ENCODE measurements around the gene ORM2. TPM values are rescaled to one million over a fixed set of nuclear protein-coding genes. Genes with fewer than 3 reads are reported as not detected.

Gene ORM2
- total RNA-seq, 2 experiments from 2014 or later, result not detected

- ATAC-seq (no peak), DNase-seq (no peak)
- Mint-ChIP-seq H3K36me3 (ENCODE audit: low read depth) (peaks cover 2% of the 10 kb centered on the region), H3K27ac (no peak overlapping the region), H3K9me3 (ENCODE audit: insufficient read depth) (no peaks in the 10 kb centered on the region), H3K27me3 (ENCODE audit: low read depth) (peaks cover 7% of the 10 kb centered on the region), H3K4me1 (ENCODE audit: low read depth) (no peaks in the 10 kb centered on the region), H3K4me3 (no peak overlapping the region)
- ChIA-PET CTCF (interaction anchor here (1.0 to 1.5 kb wide), 2 partner anchors 9 to 191 kb away, joined by 3 to 6 read pairs; no protein-coding TSS in a partner anchor), POLR2A (no interaction called here)
These were observed 30.1 kb upstream of the ORM2 start for GRCh38 chr9:114299286-114300152.

DNA sequence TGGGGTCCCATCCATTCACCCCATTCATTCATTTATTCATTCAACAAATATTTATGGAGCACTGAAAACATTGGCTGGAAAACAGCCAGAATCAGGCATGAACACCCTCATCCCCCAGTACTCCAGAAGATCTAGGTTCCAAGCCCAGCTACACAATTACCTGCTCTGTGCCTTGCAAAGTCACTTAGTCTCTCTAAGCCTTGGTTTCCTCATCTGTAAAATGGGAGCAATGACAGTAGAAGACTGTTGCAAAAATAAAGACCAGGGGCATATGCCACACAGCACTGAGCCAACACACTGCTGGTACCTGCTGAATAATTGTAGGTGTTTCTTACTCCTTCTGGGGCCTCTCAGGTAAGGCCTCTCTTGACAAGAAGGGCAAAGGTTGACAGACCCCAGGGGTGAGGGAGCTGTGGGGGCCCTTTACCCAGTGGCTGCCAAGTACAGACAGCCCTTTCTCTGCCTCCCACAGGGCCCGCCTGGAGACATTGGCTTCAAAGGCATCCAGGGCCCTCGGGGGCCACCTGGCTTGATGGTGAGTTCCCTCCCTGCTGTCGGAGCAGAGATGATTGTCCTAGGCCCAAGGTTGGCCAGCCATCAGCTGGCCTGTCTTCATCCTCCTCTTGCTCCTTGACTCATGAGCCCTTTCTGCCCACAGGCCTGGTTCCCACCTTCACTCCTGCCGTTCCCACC lies 29.4 kb upstream of the ORM2 start:
- ATAC-seq, result no peak
- no peak for DNase-seq
- Mint-ChIP-seq H3K27me3 (ENCODE audit: low read depth) (peaks cover 7% of the 10 kb centered on the region), H3K9me3 (ENCODE audit: insufficient read depth) (no peaks in the 10 kb centered on the region), H3K27ac (no peak overlapping the region), H3K4me3 (no peak overlapping the region), H3K36me3 (ENCODE audit: low read depth) (peaks cover 1% of the 10 kb centered on the region), H3K4me1 (ENCODE audit: low read depth) (no peaks in the 10 kb centered on the region)
- ChIA-PET POLR2A (no interaction called here), CTCF (interaction anchor here (0.9 to 1.5 kb wide), 2 partner anchors 9 to 10 kb away, joined by 4 to 6 read pairs; no protein-coding TSS in a partner anchor)

DNA sequence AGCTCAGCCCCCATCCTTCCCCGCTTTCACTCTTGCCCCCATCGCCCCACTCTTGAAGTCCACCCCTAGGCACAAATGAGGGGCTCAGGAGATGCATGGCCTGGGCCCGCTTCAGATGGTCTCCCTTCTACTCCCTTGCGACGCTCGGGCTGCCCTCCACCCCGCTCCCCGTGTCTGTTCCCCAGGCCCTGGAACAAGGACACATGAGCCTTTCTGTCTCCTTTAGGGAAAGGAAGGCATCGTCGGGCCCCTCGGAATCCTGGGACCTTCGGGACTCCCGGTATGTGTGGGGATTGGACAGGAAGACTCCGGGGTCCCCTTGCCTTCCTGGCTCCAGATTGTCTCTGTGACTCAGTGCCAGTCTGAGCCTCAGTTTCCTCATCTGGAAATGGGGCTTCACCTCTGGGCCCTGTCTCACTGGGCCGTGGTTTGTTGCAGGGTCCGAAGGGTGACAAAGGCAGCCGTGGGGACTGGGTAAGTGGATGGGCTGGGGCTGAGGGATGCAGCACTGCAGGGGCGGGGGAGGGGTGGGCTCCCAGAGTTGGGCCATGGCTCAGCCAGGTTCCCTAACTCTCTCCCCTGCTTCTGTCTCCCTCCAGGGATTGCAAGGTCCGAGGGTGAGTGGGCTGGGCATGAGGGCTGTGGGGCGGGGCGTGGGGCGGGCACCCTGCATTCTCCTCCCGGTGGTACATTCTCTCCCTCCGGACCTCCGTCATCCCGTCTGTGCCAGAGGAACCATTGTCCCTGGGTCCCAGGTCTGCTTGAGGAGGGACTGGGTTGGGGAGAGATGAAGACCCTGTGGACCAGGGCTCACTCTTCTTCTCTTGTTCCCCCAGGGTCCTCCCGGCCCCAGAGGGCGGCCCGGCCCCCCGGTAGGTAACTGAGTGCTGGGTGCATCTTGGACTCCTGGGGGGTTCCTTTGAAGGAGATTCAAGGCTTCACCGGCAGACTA lies 28.5 kb upstream of the ORM2 start:
- no peaks in the 10 kb centered on the region for H3K9me3 Mint-ChIP-seq (ENCODE audit: insufficient read depth)
- DNase-seq, result no peak
- no peak for ATAC-seq
- H3K27ac Mint-ChIP-seq, result no peak overlapping the region
- H3K27me3 Mint-ChIP-seq (ENCODE audit: low read depth), result peaks cover 4% of the 10 kb centered on the region
- ChIA-PET CTCF (interaction anchor here (0.9 kb wide), 1 partner anchor 11 kb away, joined by 4 read pairs; no protein-coding TSS in a partner anchor), POLR2A (no interaction called here)
- H3K36me3 Mint-ChIP-seq (ENCODE audit: low read depth), result no peaks in the 10 kb centered on the region
- H3K4me3 Mint-ChIP-seq, result no peak overlapping the region
- H3K4me1 Mint-ChIP-seq (ENCODE audit: low read depth), result no peaks in the 10 kb centered on the region

- Mint-ChIP-seq H3K36me3 (ENCODE audit: low read depth) (no peaks in the 10 kb centered on the region), H3K27ac (no peak overlapping the region), H3K27me3 (ENCODE audit: low read depth) (peaks cover 2% of the 10 kb centered on the region), H3K9me3 (ENCODE audit: insufficient read depth) (no peaks in the 10 kb centered on the region), H3K4me1 (ENCODE audit: low read depth) (no peaks in the 10 kb centered on the region), H3K4me3 (no peak overlapping the region)
- ATAC-seq (no peak), DNase-seq (no peak)
- POLR2A ChIA-PET, result no interaction called here
- CTCF ChIA-PET, result no interaction called here
These were observed 27.7 kb upstream of the ORM2 start for GRCh38 chr9:114301798-114302565.

DNA sequence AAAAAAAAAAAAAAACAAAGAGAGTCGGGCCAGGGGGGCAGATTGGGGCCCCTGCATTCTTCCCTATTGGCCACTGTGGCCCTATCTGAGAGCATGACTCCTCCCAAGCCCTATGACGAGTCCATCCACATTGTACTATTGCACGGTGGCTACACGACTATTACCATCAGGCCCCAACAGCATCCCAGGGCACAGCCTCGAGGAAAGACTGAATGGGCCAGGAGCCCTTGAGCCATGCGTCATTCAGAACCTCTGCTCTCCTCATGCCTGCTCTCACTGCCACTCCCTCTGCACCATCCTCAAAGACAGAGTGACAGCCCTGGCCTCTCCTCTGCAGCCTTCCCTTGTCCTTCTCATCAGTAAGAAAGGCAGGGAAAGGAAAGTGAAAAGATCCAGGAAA lies 26.9 kb upstream of the ORM2 start:
- Mint-ChIP-seq H3K4me3 (no peak overlapping the region), H3K36me3 (ENCODE audit: low read depth) (no peaks in the 10 kb centered on the region), H3K27me3 (ENCODE audit: low read depth) (no peaks in the 10 kb centered on the region), H3K27ac (no peak overlapping the region), H3K9me3 (ENCODE audit: insufficient read depth) (no peaks in the 10 kb centered on the region), H3K4me1 (ENCODE audit: low read depth) (no peaks in the 10 kb centered on the region)
- ATAC-seq, result no peak
- CTCF ChIA-PET, result no interaction called here
- DNase-seq, result no peak
- POLR2A ChIA-PET, result no interaction called here

DNA sequence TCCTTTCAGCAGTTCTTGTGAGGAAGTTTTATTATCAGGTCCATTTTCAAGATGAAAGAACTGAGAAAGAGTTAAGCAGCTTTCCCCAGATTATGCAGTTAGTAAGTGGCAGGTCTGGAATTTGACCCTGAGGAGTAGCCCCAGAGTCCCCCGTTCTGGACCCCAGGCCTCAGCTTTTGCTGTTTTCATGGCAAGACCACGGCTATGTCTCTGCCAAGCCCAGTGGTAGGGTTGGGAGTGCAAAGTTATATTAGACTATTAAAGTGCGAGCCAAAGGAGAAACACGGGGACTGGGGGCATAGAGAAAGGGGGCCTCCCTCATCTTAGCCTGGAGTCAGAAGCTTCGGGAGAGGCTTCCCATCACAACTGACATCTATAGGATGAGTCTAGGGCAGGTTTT lies 26.1 kb upstream of the ORM2 start:
- ATAC-seq (no peak), DNase-seq (no peak)
- H3K27ac Mint-ChIP-seq, result no peak overlapping the region

GRCh38 chr9:114303977-114304376 lies 25.7 kb upstream of the ORM2 start:
- no peaks in the 10 kb centered on the region for H3K9me3 Mint-ChIP-seq (ENCODE audit: insufficient read depth)
- ATAC-seq (no peak), DNase-seq (no peak)
- ChIA-PET POLR2A (no interaction called here), CTCF (interaction anchor here (2.0 kb wide), 1 partner anchor 13 kb away, joined by 7 read pairs; no protein-coding TSS in a partner anchor)
- no peaks in the 10 kb centered on the region for H3K27me3 Mint-ChIP-seq (ENCODE audit: low read depth)
- H3K27ac Mint-ChIP-seq, result no peak overlapping the region
- H3K4me3 Mint-ChIP-seq, result no peak overlapping the region
- no peaks in the 10 kb centered on the region for H3K4me1 Mint-ChIP-seq (ENCODE audit: low read depth)
- H3K36me3 Mint-ChIP-seq (ENCODE audit: low read depth), result no peaks in the 10 kb centered on the region

More for the DNA sequence above, 26.1 kb upstream of the ORM2 start:
- Mint-ChIP-seq H3K4me1 (ENCODE audit: low read depth) (no peaks in the 10 kb centered on the region), H3K4me3 (no peak overlapping the region), H3K36me3 (ENCODE audit: low read depth) (no peaks in the 10 kb centered on the region), H3K9me3 (ENCODE audit: insufficient read depth) (no peaks in the 10 kb centered on the region), H3K27me3 (ENCODE audit: low read depth) (no peaks in the 10 kb centered on the region)
- ChIA-PET POLR2A (no interaction called here), CTCF (interaction anchor here (2.0 kb wide), 1 partner anchor 13 kb away, joined by 7 read pairs; no protein-coding TSS in a partner anchor)

DNA sequence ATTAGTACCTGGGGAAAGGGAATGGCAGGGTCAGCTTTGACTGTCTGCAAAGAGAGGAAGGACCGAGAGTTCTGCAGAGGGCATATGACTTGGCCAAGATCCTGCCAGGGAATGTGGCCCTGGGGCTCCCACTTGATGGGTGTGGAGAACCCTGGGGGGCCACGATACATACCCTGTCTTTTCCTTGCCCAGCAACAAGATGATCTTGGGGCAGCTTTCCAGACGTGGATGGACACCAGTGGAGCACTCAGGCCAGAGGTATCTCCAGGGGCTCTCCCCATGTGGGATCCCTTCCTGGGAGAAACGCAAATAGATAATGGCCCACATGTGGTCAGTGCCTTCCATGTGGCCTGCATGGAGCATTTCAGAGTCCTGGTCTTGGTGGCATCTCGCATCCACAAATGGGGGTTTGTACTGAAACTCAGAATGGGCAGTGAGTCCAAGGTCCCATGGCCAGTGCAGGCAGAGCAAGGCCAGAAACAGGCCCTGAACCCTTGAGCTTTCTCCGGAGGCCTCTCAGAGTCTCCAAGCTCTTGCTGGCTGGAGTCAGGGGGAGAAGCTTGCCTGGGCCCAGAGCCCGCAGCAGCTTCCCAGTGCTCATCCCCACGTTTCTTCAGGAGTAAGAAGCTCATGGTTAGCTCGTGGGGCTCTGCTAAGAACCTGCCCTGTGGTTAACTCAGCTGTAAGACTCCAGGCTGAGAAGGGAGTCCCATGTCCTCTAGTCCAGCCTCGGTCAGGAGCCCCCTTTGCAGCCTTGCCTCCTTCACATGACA lies 25.1 kb upstream of the ORM2 start:
- no peaks in the 10 kb centered on the region for H3K36me3 Mint-ChIP-seq (ENCODE audit: low read depth)
- POLR2A ChIA-PET, result no interaction called here
- no peaks in the 10 kb centered on the region for H3K4me1 Mint-ChIP-seq (ENCODE audit: low read depth)
- no peak for ATAC-seq
- CTCF ChIA-PET, result interaction anchor here (2.0 kb wide), 1 partner anchor 12 kb away, joined by 7 read pairs; no protein-coding TSS in a partner anchor
- no peak for DNase-seq
- H3K27me3 Mint-ChIP-seq (ENCODE audit: low read depth), result no peaks in the 10 kb centered on the region
- H3K9me3 Mint-ChIP-seq (ENCODE audit: insufficient read depth), result no peaks in the 10 kb centered on the region
- no peak overlapping the region for H3K27ac Mint-ChIP-seq
- H3K4me3 Mint-ChIP-seq, result no peak overlapping the region

- no peaks in the 10 kb centered on the region for H3K36me3 Mint-ChIP-seq (ENCODE audit: low read depth)
- DNase-seq, result no peak
- no peak overlapping the region for H3K4me3 Mint-ChIP-seq
- no peaks in the 10 kb centered on the region for H3K27me3 Mint-ChIP-seq (ENCODE audit: low read depth)
- H3K27ac Mint-ChIP-seq, result no peak overlapping the region
- no peaks in the 10 kb centered on the region for H3K4me1 Mint-ChIP-seq (ENCODE audit: low read depth)
- no peaks in the 10 kb centered on the region for H3K9me3 Mint-ChIP-seq (ENCODE audit: insufficient read depth)
- ChIA-PET POLR2A (no interaction called here), CTCF (no interaction called here)
- ATAC-seq, result no peak
These were observed 21.8 kb upstream of the ORM2 start for GRCh38 chr9:114307899-114308267.

DNA sequence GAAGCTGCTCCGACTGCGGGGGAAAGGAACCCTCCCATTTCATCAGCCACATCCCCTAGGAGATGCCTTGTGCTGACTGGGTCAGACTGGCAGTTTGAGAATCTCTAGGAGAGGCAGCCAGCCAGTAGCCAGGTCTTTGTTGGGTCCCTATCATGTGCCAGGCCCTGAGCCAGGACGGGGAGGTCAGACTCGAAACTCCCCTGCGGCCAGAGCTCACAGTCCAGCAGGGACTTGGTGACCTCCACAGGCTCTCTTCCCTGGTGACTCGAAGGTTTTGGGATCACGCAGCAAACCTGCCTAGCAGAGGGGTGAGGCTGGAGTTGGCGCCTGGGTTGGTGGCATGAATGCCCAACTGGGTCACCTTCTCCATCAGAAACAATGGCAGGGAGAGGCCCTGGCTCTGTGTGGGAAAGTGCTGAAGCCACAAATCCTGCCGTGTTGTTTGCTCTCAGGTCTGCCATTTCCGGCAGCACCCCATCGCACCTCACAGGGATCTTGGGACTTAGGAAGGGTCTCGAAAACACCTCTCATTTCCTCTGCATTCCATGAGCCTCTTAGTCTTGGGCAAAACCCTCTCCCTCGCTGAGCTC lies 21.2 kb upstream of the ORM2 start:
- Mint-ChIP-seq H3K9me3 (ENCODE audit: insufficient read depth) (no peaks in the 10 kb centered on the region), H3K27me3 (ENCODE audit: low read depth) (no peaks in the 10 kb centered on the region), H3K4me1 (ENCODE audit: low read depth) (no peaks in the 10 kb centered on the region), H3K4me3 (no peak overlapping the region), H3K36me3 (ENCODE audit: low read depth) (no peaks in the 10 kb centered on the region), H3K27ac (no peak overlapping the region)
- ChIA-PET POLR2A (no interaction called here), CTCF (no interaction called here)
- no peak for DNase-seq
- ATAC-seq, result no peak

Measured in activated CD8-positive, alpha-beta T cell treated with anti-CD3 and anti-CD28 coated beads, Interleukin-2, amount 10 ng/mL, durations not matched to agents 7 days and 5 days (primary cell).